K562 (cell line): ENCODE results near the gene INHBE. TPM values are rescaled to one million over a fixed set of nuclear protein-coding genes. Genes with fewer than 3 reads are reported as not detected.

Experiments
- ATAC-seq: fragments of 200-7000 bp; cut with Tn5 transposase; 3 replicates; pipeline ENCODE4 v1.9.1; 2020; ENCODE audit warnings: moderate library complexity
- BruUV-seq: library from RNA; stranded (reverse); fragments of 400-500 nt; replicated peaks from 2 replicates; lab custom pipeline; 2021; lab: Mats Ljungman, UMichigan
- CTCF ChIA-PET: fragments of 300-600 bp; formaldehyde crosslinking; extraction: SDS; loops from one replicate; lab custom pipeline; 2021; ENCODE audit warnings: low intra/inter-chr PET ratio; lab: Yijun Ruan, JAX
- POLR2A ChIA-PET: fragments of 300-600, 350-650 bp; sonication (Branson Sonifier 250); formaldehyde crosslinking; extraction: SDS; loops from one replicate; lab custom pipeline; 2021; ENCODE audit warnings: antibody characterized with exemption, inconsistent platforms; lab: Yijun Ruan, JAX
- DNase-seq, 4 experiments: peaks; one replicate each; pipeline versions ENCODE4 v3.0.0 to v3.0.0-alpha.2; 2011 to 2018; ENCODE audit warnings: low spot score in 3 of 4, mixed read lengths in 3 of 4; ENCODE audit errors: extremely low read depth in 1 of 4
- FAIRE-seq: peaks from 2 replicates; lab custom pipeline; 2011; peaks lifted over from hg19 to GRCh38; lab: Jason Lieb, UNC
- H2AFZ ChIP-seq: 2 replicates; pipeline ENCODE4 v1.6.0; 2011; ENCODE audit warnings: low read depth, low read length, control low read depth, inconsistent platforms
- H3K27ac ChIP-seq: fragments of 200-600 bp; 3 replicates; pipeline ENCODE4 v1.8.0; 2011; ENCODE audit warnings: low read depth, mild to moderate bottlenecking, control low read depth, inconsistent platforms, low read length, moderate library complexity, mixed read lengths; ENCODE audit errors: extremely low read depth
- H3K27me3 ChIP-seq, 2 experiments: fragments of 300-600 bp in 1 of 2; 2 replicates in 1 of 2; 3 replicates in 1 of 2; pipeline versions ENCODE4 v1.6.0 to v1.8.0; 2011; ENCODE audit warnings: inconsistent platforms in 2 of 2, low read length in 2 of 2, mild to moderate bottlenecking in 1 of 2, mixed read lengths in 1 of 2, moderate library complexity in 1 of 2; ENCODE audit not compliant: control insufficient read depth in 2 of 2, insufficient read depth in 2 of 2
- H3K36me3 ChIP-seq: fragments of 300-600 bp; 3 replicates; pipeline ENCODE4 v1.8.0; 2011; ENCODE audit warnings: mild to moderate bottlenecking, low read length, inconsistent platforms; ENCODE audit not compliant: control insufficient read depth, insufficient read depth
- H3K4me1 ChIP-seq, 2 experiments: fragments of 200-600 bp in 1 of 2; replicated peaks in 1 of 2; 2 replicates in 1 of 2; 3 replicates in 1 of 2; pipeline versions ENCODE4 v1.5.1 to v1.8.0; 2011; ENCODE audit warnings: inconsistent platforms in 2 of 2, low read length in 2 of 2, mild to moderate bottlenecking in 1 of 2, mixed read lengths in 1 of 2, moderate library complexity in 1 of 2; ENCODE audit not compliant: control insufficient read depth in 2 of 2, insufficient read depth in 2 of 2
- H3K4me2 ChIP-seq: 2 replicates; pipeline ENCODE4 v1.6.1; 2011; ENCODE audit warnings: low read length, control low read depth, inconsistent platforms, mixed read lengths; ENCODE audit not compliant: insufficient read depth
- H3K4me3 ChIP-seq: fragments of 200-600 bp; sonication (generic), shearing (Covaris generic); 2 replicates; pipeline ENCODE4 v1.5.1; 2016; ENCODE audit warnings: control low read depth, inconsistent platforms
- H3K79me2 ChIP-seq: fragments of 200-600 bp; 3 replicates; pipeline ENCODE4 v1.8.0; 2011; ENCODE audit warnings: low read length, inconsistent platforms; ENCODE audit not compliant: control insufficient read depth, insufficient read depth
- H3K9ac ChIP-seq, 2 experiments: 2 replicates each; pipeline versions ENCODE4 v1.6.0 to v1.6.1; 2011; ENCODE audit warnings: low read depth in 2 of 2, low read length in 2 of 2, control low read depth in 1 of 2, inconsistent platforms in 1 of 2, mild to moderate bottlenecking in 1 of 2, mixed read lengths in 1 of 2; ENCODE audit not compliant: insufficient read depth in 1 of 2
- H3K9me1 ChIP-seq: one replicate; pipeline ENCODE4 v1.6.0; 2011; ENCODE audit warnings: inconsistent platforms, mild to moderate bottlenecking, low read length, moderate library complexity; ENCODE audit not compliant: control insufficient read depth, insufficient read depth
- H3K9me3 ChIP-seq: replicated peaks from 2 replicates; pipeline ENCODE4 v1.5.1; 2011; ENCODE audit warnings: low read depth, low read length, inconsistent platforms; ENCODE audit not compliant: control insufficient read depth, insufficient read depth
- H4K20me1 ChIP-seq: replicated peaks from 2 replicates; pipeline ENCODE4 v1.6.1; 2011; ENCODE audit warnings: low read length, inconsistent platforms, mixed read lengths; ENCODE audit not compliant: control insufficient read depth, insufficient read depth
- CCNT2 ChIP-seq: IDR thresholded peaks from 2 replicates; pipeline ENCODE4 v1.6.1; 2011; ENCODE audit warnings: borderline replicate concordance, low read depth, mild to moderate bottlenecking, moderate library complexity, mixed read lengths, low read length; ENCODE audit not compliant: insufficient read length; ENCODE audit errors: extremely low read depth
- ETV6 ChIP-seq, 3 experiments: fragments of 150-350 bp in 1 of 3; sonication (generic) in 1 of 3; formaldehyde crosslinking in 1 of 3; IDR thresholded peaks; 2 replicates each; pipeline versions ENCODE4 v1.6.1 to v1.8.0; 2014 to 2022; ENCODE audit warnings: borderline replicate concordance in 2 of 3, low read depth in 2 of 3, antibody characterized with exemption in 1 of 3, low read length in 1 of 3, mild to moderate bottlenecking in 1 of 3, missing genetic modification reagents in 1 of 3
- MGA ChIP-seq: fragments of 450-650 bp; IDR thresholded peaks from 2 replicates; pipeline ENCODE4 v1.6.1; 2016; ENCODE audit warnings: mild to moderate bottlenecking, moderate library complexity
- NR2C1 ChIP-seq, 2 experiments: fragments of 450-650 bp; IDR thresholded peaks; 2 replicates each; pipeline ENCODE4 v1.6.1; 2017; ENCODE audit warnings: mild to moderate bottlenecking in 2 of 2, antibody characterized with exemption in 1 of 2, inconsistent platforms in 1 of 2, missing compliant biosample characterization in 1 of 2, missing genetic modification characterization in 1 of 2
- SAP30 ChIP-seq: fragments of 200-600 bp; sonication (generic); IDR thresholded peaks from 2 replicates; pipeline ENCODE4 v1.6.1; 2012; ENCODE audit warnings: borderline replicate concordance, low read depth, mild to moderate bottlenecking, moderate library complexity, low read length, control low read depth, inconsistent platforms; ENCODE audit not compliant: insufficient read depth, poor library complexity, severe bottlenecking
- ZBTB8A ChIP-seq: fragments of 450-650 bp; IDR thresholded peaks from 2 replicates; pipeline ENCODE4 v1.6.1; 2018; ENCODE audit warnings: mild to moderate bottlenecking, moderate library complexity; ENCODE audit not compliant: partially characterized antibody
- ZNF263 ChIP-seq: sonication (generic); formaldehyde crosslinking; IDR thresholded peaks from 2 replicates; pipeline ENCODE4 v1.8.0; 2022; ENCODE audit warnings: mild to moderate bottlenecking, missing genetic modification reagents, borderline replicate concordance
- WGBS: fragments of 100-300 bp; shearing (Covaris generic); methylation state at CpG from one replicate; pipeline ENCODE4 v1.1.6; 2016; ENCODE audit warnings: low coverage, mixed read lengths; ENCODE audit not compliant: insufficient coverage; ENCODE audit errors: missing lambda C conversion rate; 5-methylcytosine and 5-hydroxymethylcytosine counted together
- in situ Hi-C: fragments of 300-500 bp; cut with MboI; formaldehyde crosslinking; loops from 4 replicates; pipeline ENCODE4 v1.15.0; 2018; ENCODE audit warnings: inconsistent platforms, mixed read lengths
- intact Hi-C: fragments of 100-400 bp; cut with micrococcal nuclease; formaldehyde crosslinking; loops from 2 replicates; pipeline ENCODE4 v1.14.2; 2022
- polyA plus RNA-seq, 8 experiments: library from polyadenylated mRNA; depleted of rRNA in 4 of 8; stranded (reverse) in 5 of 8; unstranded in 3 of 8; fragments of >200 nt; fragmentation: Nextera tagmentation in 2 of 8; fragmentation: Illumina TruSeq in 1 of 8; extraction: Ambion mirVana in 2 of 8; extraction: Trizol in 1 of 8; gene quantifications; 2 replicates each; pipeline versions ENCODE4 v1.2.1 to v1.2.3, GENCODE V29; 2011 to 2014; ENCODE audit warnings: inconsistent platforms in 1 of 8, missing spikeins in 1 of 8
- total RNA-seq, 7 experiments: library from RNA; depleted of rRNA in 6 of 7; stranded (reverse); fragments of >200 nt in 6 of 7; fragmentation: Illumina TruSeq in 2 of 7; extraction: Trizol in 2 of 7; gene quantifications; 2 replicates each; pipeline versions ENCODE4 v1.2.1 to v1.2.3, GENCODE V29; 2011 to 2021; ENCODE audit warnings: low replicate concordance in 1 of 7

The INHBE gene
- total and polyA plus RNA-seq, 9 of the 15 experiments (the other 6 are each of a cell fraction or from before 2014, with no cell fraction given), result 0.94 to 9.9 (median 7.3) TPM

- ChIA-PET POLR2A (interaction anchor here (0.6 to 3.1 kb wide), 14 partner anchors 9 to 199 kb away, joined by 3 to 9 read pairs (median 4); partner anchors contain the start of gene DDIT3), CTCF (no interaction called here)
- peak overlapping the region; percentile 86 for H2AFZ ChIP-seq
- H3K36me3 ChIP-seq, result no peaks in the 10 kb centered on the region
- WGBS, result 9% methylated on average over 9 of the region's 9 CpGs
- DNase-seq (peak in 1 of 4 experiments; percentile 53), ATAC-seq (peak; percentile 4; the same call in 1 of the 3 replicates), FAIRE-seq (peak; percentile 29)
- H3K4me1 ChIP-seq, result peaks cover 12 to 14% of the 10 kb centered on the region in 2 experiments; a peak in 3 of 5 replicates
- intact Hi-C loops, result loop anchor here (2.0 kb wide), 1 partner anchor 25 kb away; the partner anchor contains the start of gene INHBE
- peak overlapping the region; percentile 98 for H3K27ac ChIP-seq
- peak overlapping the region; percentile 93 to 94 for H3K9ac ChIP-seq
- no peaks in the 10 kb centered on the region for H3K9me3 ChIP-seq
- TSS peak; percentile 88 for BruUV-seq
- H4K20me1 ChIP-seq, result no peaks in the 10 kb centered on the region
- peak overlapping the region; percentile 59 for H3K4me3 ChIP-seq
- peak overlapping the region; percentile 94 for H3K4me2 ChIP-seq
- no peaks in the 10 kb centered on the region for H3K27me3 ChIP-seq
- H3K79me2 ChIP-seq, result peaks cover 31% of the 10 kb centered on the region
- H3K9me1 ChIP-seq, result no peaks in the 10 kb centered on the region
- in situ Hi-C loops, result no loop called here
- TF ChIP-seq MGA (0 out of 2 replicates have a peak, but pooled peaks have one; percentile 32), SAP30 (no peak), ZNF263 (CRISPR knock-in tag) (peak; percentile 24; the same call in 1 of the 2 replicates), ZBTB8A (no peak), NR2C1 (IDR thresholded peaks at IDR 0.05) (no peak), NR2C1 (tag; IDR thresholded peaks at IDR 0.05) (no peak), ETV6 (IDR thresholded peaks at IDR 0.05; ENCODE audit: borderline replicate concordance in 1 of 2, low read depth in 2 of 2, low read length in 1 of 2) (no peak), ETV6 (CRISPR knock-in tag; IDR thresholded peaks at IDR 0.05; ENCODE audit: borderline replicate concordance) (no peak), CCNT2 (no peak)
Measured at GRCh38 chr12:57429473-57430111, 25.5 kb upstream of the INHBE start.
